ENCODE measurements around the gene IQCK.
"Not testable (repeated sequence)": the region's sequence is repeated elsewhere in the genome, so short reads cannot be mapped to it uniquely, and the experiment has no call there.

The IQCK gene

DNA sequence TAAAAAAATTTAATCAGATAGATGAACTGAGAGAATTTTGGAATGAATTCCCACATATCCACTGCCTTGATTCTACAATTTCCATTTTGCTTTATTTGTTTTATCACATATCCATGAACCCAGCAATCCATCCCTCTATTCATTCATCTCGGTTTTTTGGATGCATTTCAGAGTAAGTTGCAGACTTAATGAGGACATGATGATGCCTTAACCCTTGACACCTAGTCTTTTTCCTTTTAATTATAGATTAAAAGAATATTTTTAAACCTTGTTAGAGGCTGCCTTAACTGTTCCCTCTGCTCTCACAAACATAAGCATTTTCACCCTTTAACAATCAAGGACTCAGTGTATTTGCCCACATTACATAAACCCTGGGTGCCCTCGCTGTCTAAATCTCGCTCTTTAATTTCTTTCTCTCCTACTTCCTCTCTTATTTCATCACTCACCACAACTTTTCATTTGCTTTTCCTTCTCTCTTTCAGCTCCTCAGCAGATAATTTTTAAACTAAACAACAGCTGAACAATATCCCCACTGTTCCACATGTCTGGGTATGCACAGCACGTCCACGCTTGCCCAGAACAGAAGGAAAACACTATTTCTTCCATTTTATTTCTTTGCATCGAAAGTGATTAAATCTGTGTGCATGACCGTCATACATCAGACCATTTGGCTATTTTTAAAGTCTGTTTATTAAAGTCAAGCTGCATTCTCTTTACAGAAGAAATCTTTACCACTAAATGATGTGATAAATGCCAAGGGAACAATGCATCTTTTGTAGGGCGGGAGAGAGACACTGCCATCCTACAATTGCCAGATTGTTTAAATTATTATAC, 39.9 kb downstream of the IQCK start:
- no peak for DNase-seq (ENCODE audit: low read depth in 2 of 2)

DNA sequence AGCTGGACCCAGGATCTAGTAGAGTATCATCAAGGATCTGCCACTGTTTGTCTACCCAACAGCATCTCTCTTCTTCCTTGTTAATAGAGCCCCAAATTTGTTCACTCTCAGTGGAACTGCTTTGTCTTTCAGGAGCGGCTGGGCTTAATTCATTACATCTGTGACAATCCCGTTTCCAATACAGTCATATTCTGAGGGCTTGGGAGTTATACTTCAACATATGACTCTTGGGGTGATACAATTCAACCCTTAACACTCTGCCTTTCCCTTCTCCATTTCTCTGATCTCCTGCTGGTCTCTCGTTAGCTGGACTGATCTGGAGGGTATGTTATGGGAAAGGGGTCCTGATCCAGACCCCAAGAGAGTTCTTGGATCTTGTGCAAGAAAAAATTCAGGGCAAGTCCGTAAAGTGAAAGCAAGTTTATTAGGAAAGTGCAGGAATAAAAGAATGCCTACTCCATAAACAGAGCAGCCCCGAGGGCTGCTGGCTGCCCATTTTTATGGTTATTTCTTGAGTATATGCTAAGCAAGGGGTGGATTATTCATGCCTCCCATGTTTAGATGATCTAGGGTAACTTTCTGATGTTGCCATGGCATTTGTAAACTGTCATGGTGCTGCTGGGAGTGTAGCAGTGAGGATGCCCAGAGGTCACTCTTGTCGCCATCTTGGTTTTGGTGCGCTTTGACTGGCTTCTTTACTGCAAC, 42.4 kb downstream of the IQCK start:
- DNase-seq (ENCODE audit: low read depth in 2 of 2), result no peak

- DNase-seq (ENCODE audit: low read depth in 2 of 2), result no peak
Measured at GRCh38 chr16:19765860-19766553, 47.9 kb downstream of the IQCK start.

DNA sequence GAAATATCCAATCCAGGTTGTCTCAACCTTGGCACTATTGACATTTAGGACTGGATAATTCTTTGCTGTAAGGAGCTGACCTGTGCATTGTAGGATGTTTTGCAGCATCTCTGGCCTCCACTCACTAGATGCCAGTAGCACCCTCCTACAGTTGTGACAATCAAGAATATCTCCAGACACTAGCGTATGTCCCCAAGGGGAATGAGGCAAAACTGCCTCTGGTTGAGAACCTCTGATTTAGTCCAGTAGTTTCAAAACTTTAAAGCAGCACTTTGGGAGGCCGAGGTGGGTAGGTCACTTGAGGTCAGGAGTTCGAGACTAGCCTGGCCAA, 48.4 kb downstream of the IQCK start:
- DNase-seq (ENCODE audit: low read depth in 2 of 2), result no peak

DNA sequence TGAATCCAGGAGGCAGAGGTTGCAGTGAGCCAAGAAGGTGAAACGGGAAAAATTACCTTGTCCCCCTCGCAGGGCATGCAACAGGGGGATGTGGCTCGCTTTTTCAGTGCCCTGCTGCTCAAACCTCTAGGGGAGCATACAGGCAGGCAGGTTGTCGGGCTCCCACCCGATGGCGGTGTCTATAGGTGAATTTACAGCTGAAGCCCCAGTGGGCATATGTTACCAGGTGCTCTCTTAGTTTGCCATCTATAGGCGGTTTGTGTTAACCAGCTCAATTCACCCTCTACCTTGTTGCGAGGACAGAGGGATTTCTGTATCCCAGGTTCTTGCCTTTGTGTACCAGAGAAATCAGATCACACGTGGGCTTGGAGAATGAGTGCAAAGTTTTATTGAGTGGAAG, 48.9 kb downstream of the IQCK start:
- DNase-seq (ENCODE audit: low read depth in 2 of 2), result no peak

DNA sequence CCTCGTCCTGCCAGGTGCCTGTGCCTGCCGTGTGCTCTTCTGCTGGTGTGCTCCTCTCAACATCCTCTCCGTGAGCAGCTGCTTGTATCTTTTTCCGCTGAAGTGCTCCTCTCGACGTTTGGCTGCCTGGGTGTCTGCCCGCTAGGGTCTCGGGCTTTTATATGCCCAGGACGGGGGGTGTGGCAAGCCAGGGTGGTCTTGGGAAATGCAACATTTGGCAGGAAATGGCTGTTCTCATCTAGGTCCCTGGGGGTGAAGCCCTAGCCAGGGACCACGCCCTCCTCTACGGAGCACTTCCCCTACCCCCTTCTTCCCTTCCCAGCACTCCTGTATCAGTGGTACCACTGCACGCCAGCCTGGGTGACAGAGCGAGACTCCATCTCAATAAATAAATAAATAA, 49.4 kb downstream of the IQCK start:
- DNase-seq (ENCODE audit: low read depth in 2 of 2), result no peak

- DNase-seq (ENCODE audit: low read depth in 2 of 2), result no peak
Measured at GRCh38 chr16:19769239-19769638, 51.2 kb downstream of the IQCK start.

GRCh38 chr16:19771040-19771439, 53.0 kb downstream of the IQCK start:
- no peak for DNase-seq (ENCODE audit: low read depth in 2 of 2)

DNA sequence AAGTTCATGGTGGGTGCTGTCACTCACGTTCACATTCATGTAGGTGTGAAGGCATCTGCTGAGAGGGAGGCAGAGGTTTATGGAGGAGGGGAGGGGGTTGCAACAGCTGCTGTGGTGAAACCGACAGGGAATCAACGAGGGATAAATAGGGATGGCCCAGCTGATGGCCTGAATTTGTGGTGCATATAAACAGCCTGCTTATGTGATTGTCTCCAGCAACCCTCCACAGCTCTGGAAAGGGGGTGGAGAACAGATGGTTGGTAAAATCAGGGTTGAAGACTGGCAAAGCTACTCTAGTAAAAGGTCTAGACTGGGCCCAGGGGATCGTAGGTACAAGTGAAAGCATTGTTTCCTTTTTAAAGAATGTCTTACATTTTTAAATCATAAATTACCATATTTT, 53.7 kb downstream of the IQCK start:
- DNase-seq (ENCODE audit: low read depth in 2 of 2), result no peak

DNA sequence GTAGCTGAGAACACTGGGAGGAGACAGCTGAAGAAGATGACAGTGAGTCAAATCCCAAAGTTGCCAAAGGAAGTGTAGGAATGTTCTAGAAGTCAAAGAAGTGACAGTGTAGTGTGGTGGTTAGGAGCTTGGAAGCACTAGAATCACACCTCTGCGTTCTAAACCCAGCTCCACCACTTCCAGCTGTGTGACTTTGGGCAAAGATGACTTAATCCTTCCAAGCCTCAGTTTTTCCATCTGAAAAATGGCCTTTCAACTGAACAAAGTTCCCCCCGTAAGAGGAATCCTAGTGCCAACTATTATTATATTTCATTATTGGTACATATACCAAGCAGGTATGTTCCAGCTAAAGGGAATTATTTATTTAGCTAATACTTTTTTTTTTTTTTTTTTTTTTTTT, 56.0 kb downstream of the IQCK start:
- no peak for DNase-seq (ENCODE audit: low read depth in 2 of 2)

DNA sequence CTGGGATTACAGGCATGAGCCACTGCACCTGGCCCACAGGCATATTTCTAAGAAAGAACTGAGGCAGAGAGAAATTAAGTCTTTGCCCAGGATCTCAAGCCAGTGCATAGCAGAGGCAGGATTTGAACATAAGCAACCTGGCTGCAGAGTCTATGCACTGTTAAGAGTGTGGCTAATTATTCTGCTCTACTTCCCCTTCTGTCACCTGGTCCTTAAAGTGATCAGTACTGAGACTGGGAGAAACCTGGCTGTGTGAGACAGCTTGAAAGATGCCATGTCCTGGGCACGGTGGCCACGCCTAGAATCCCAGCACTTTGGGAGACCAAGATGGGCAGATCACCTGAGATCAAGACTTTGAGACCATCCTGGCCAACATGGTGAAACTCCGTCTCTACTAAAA, 58.1 kb downstream of the IQCK start:
- DNase-seq (ENCODE audit: low read depth in 2 of 2), result no peak

GRCh38 chr16:19776565-19776964, 58.5 kb downstream of the IQCK start:
- no peak for DNase-seq (ENCODE audit: low read depth in 2 of 2)

- DNase-seq (ENCODE audit: low read depth in 2 of 2), result no peak
Measured at GRCh38 chr16:19780321-19780720, 62.2 kb downstream of the IQCK start.

- DNase-seq (ENCODE audit: low read depth in 2 of 2), result no peak
Measured at GRCh38 chr16:19781226-19781625, 63.2 kb downstream of the IQCK start.

GRCh38 chr16:19783363-19784182, 65.5 kb downstream of the IQCK start:
- no peak for DNase-seq (ENCODE audit: low read depth in 2 of 2)

GRCh38 chr16:19784183-19784736, 66.2 kb downstream of the IQCK start:
- DNase-seq (ENCODE audit: low read depth in 2 of 2), result no peak

DNA sequence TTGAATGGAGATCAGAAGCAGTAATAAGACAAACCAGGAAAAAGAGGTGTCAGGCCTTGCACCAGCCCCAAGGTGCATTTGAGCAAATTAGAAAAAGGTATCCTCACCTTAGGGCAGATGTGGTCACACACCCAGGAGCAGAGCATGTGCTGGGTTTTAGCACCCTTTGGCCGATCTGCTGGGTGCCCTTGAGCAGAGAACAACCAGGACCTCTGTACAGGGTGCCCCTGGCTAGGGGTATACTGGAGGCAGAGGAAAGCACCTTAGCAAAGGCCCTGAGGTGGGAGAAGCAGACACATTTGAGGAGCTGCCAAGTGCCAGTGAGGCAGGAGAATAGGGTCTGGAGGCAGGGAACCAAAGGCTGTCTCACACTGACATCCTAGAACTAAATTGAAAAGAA, 67.0 kb downstream of the IQCK start:
- DNase-seq (ENCODE audit: low read depth in 2 of 2), result no peak

- no peak for DNase-seq (ENCODE audit: low read depth in 2 of 2)
Measured at GRCh38 chr16:19785512-19786130, 67.5 kb downstream of the IQCK start.

DNA sequence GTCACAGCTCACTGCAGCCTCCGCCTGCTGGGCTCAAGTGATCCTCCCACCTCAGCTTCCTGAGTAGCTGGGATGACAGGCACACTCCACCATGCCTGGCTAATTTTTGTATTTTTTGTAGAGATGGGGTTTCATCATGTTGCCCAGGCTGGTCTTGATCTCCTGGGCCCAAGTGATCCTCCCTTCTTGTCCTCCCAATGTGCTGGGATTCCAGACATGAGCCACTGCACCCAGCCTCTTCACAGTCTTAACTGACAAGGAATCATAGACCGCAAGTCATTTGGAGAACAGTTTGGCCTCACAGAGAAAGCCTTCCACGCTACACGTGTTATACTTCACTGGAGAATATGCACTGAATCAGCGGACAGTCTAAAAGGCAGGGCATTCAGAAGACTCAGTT, 83.3 kb downstream of the IQCK start:
- not testable (repeated sequence) for DNase-seq (ENCODE audit: low read depth in 2 of 2)

DNA sequence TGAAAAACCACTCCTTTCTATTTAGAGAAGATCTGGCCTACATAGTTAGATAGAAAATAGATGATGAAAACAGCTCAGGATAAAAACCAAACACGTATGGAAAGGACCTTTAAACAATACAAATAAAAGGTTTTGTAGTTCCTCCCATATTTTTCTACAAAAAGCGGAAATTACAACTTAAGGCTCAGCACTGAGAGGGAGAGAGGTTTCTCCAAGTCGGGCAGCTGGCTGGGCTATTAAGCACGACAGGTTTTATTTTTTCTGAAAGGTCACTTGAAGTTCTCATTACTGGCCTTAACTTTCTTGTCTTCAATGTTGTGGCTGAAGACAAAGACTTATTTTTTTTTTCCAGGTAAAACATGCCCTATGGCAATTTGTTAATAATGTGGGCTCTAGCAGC, 83.8 kb downstream of the IQCK start:
- not testable (repeated sequence) for DNase-seq (ENCODE audit: low read depth in 2 of 2)

GRCh38 chr16:19802612-19803011, 84.5 kb downstream of the IQCK start:
- no peak for DNase-seq (ENCODE audit: low read depth in 2 of 2)
